Neural cell (in vitro differentiated cells): ENCODE results near the gene CNNM2. TPM values are rescaled to one million over a fixed set of nuclear protein-coding genes. Genes with fewer than 3 reads are reported as not detected.

Source experiments
- H2AFZ ChIP-seq: fragments of 200-600, 300-800 bp; sonication (generic), shearing (Covaris generic); 2 replicates; pipeline ENCODE4 v1.6.0; 2014; ENCODE audit warnings: low read depth, mild to moderate bottlenecking, antibody characterized with exemption, low read length, moderate library complexity
- H3F3A ChIP-seq: fragments of 200-600 bp; shearing (Covaris generic); 2 replicates; pipeline ENCODE4 v1.6.1; 2016; ENCODE audit warnings: mild to moderate bottlenecking, moderate library complexity, mixed read lengths, antibody characterized with exemption, low read length; ENCODE audit not compliant: insufficient read depth, poor library complexity, severe bottlenecking
- H3K27ac ChIP-seq: fragments of 200-600, 300-800 bp; sonication (generic), shearing (Covaris generic); 2 replicates; pipeline ENCODE4 v1.5.1; 2014; ENCODE audit warnings: mild to moderate bottlenecking, low read length, moderate library complexity
- H3K27me3 ChIP-seq: fragments of 300-800, 200-600 bp; sonication (generic), shearing (Covaris generic); 2 replicates; pipeline ENCODE4 v1.6.0; 2014; ENCODE audit warnings: mild to moderate bottlenecking, low read depth, low read length, moderate library complexity; ENCODE audit not compliant: insufficient read depth
- H3K36me3 ChIP-seq: fragments of 300-800, 200-600 bp; sonication (generic), shearing (Covaris generic); 2 replicates; pipeline ENCODE4 v1.5.1; 2014; ENCODE audit warnings: mild to moderate bottlenecking, antibody characterized with exemption, low read length, moderate library complexity; ENCODE audit not compliant: insufficient read depth
- H3K4me2 ChIP-seq: fragments of 300-800, 200-600 bp; sonication (generic), shearing (Covaris generic); 2 replicates; pipeline ENCODE4 v1.6.0; 2014; ENCODE audit warnings: mild to moderate bottlenecking, low read length
- H3K4me3 ChIP-seq: fragments of 300-800, 200-600 bp; sonication (generic), shearing (Covaris generic); 2 replicates; pipeline ENCODE4 v1.5.1; 2014; ENCODE audit warnings: mild to moderate bottlenecking, low read length, moderate library complexity
- H3K79me2 ChIP-seq: fragments of 200-600 bp; shearing (Covaris generic); replicated peaks from 2 replicates; pipeline ENCODE4 v1.6.0; 2014; ENCODE audit warnings: mild to moderate bottlenecking, low read length, moderate library complexity; ENCODE audit not compliant: insufficient read depth
- H3K9ac ChIP-seq: fragments of 300-800, 200-600 bp; sonication (generic), shearing (Covaris generic); 2 replicates; pipeline ENCODE4 v1.6.1; 2016; ENCODE audit warnings: mild to moderate bottlenecking, low read length, mixed read lengths
- H3K9me2 ChIP-seq: fragments of 200-600 bp; shearing (Covaris generic); 2 replicates; pipeline ENCODE4 v1.6.1; 2016; ENCODE audit warnings: mild to moderate bottlenecking, low read length, mixed read lengths; ENCODE audit not compliant: insufficient read depth
- H3K9me3 ChIP-seq: fragments of 200-600, 300-800 bp; sonication (generic), shearing (Covaris generic); 2 replicates; pipeline ENCODE4 v1.6.1; 2016; ENCODE audit warnings: mild to moderate bottlenecking, mixed run types, low read length, moderate library complexity, mixed read lengths
- H4K20me1 ChIP-seq: fragments of 200-600 bp; shearing (Covaris generic); 2 replicates; pipeline ENCODE4 v1.6.1; 2016; ENCODE audit warnings: mild to moderate bottlenecking, mixed run types; ENCODE audit not compliant: insufficient read depth
- EZH2 ChIP-seq: fragments of 200-600, 300-800 bp; shearing (Covaris generic), sonication (generic); IDR thresholded peaks from 2 replicates; pipeline ENCODE4 v1.6.1; 2014; ENCODE audit warnings: antibody characterized with exemption, low read length, borderline replicate concordance, mild to moderate bottlenecking; ENCODE audit not compliant: insufficient read depth, poor library complexity, severe bottlenecking
- MXI1 ChIP-seq: fragments of 450-650 bp; conservative IDR thresholded peaks from 2 replicates; pipeline ENCODE4 v1.6.1; 2014; ENCODE audit warnings: antibody characterized with exemption, mild to moderate bottlenecking; ENCODE audit not compliant: poor library complexity, severe bottlenecking
- POLR2AphosphoS5 ChIP-seq: IDR thresholded peaks from 2 replicates; pipeline ENCODE4 v1.6.1; 2012
- REST ChIP-seq: IDR thresholded peaks from 2 replicates; pipeline ENCODE4 v1.6.1; 2012; ENCODE audit warnings: borderline replicate concordance
- SMC3 ChIP-seq: fragments of 450-650 bp; conservative IDR thresholded peaks from 2 replicates; pipeline ENCODE4 v1.6.1; 2014; ENCODE audit warnings: antibody characterized with exemption, mild to moderate bottlenecking, moderate library complexity; ENCODE audit not compliant: poor library complexity
- TAF1 ChIP-seq: IDR thresholded peaks from 2 replicates; pipeline ENCODE4 v1.6.1; 2012; ENCODE audit warnings: low read depth
- polyA plus RNA-seq: library from polyadenylated mRNA; depleted of rRNA; stranded (reverse); fragments of >200 nt; gene quantifications from 2 replicates; pipeline ENCODE4 v1.2.3, GENCODE V29; 2014
- small RNA-seq, 3 experiments: library from RNA; depleted of rRNA; stranded (forward); fragments of <200 nt; gene quantifications; one replicate each; pipeline ENCODE3, GENCODE V24; 2012

CNNM2 gene
- polyA plus RNA-seq, 1 donor from 2014 or later = 5.0 TPM

GRCh38 chr10:103139803-103140202 is 221.7 kb downstream of the CNNM2 start:
- TF ChIP-seq POLR2AphosphoS5 = no peak
- TF ChIP-seq EZH2 = no peak
- TF ChIP-seq REST = no peak
- no peak for TF ChIP-seq MXI1
- TF ChIP-seq TAF1 = no peak
- TF ChIP-seq SMC3 = no peak
- Histone ChIP-seq H2AFZ (no peak overlapping the region), H3F3A (no peaks in the 10 kb centered on the region), H3K9me3 (no peaks in the 10 kb centered on the region), H3K36me3 (no peaks in the 10 kb centered on the region), H3K4me2 (no peak overlapping the region), H3K9ac (no peak overlapping the region), H3K4me3 (no peak overlapping the region), H4K20me1 (no peaks in the 10 kb centered on the region), H3K27ac (no peak overlapping the region), H3K9me2 (no peaks in the 10 kb centered on the region), H3K27me3 (no peaks in the 10 kb centered on the region), H3K79me2 (no peaks in the 10 kb centered on the region)

Small RNAs within 50 kb of the gene (small RNA-seq; reads per million reads assigned to genes)
- 0 reads per million in 3 experiments for gene AS3MT
- gene RF00026 = 0 reads per million in 3 experiments
- gene RF02271 = 0 reads per million in 3 experiments

Other genes starting within 250 kb of the CNNM2 start
- gene ARL3, start 203.9 kb upstream of the CNNM2 start, polyA plus RNA-seq = 51.9 and 56.0 TPM in 2 replicates
- gene SFXN2, start 203.7 kb upstream of the CNNM2 start, polyA plus RNA-seq = 14.9 and 16.0 TPM in 2 replicates
- gene WBP1L, start 174.3 kb upstream of the CNNM2 start, polyA plus RNA-seq = 20.8 and 22.2 TPM in 2 replicates
- not detected in 2 replicates for gene CYP17A1, start 80.9 kb upstream of the CNNM2 start, polyA plus RNA-seq
- 51.6 and 65.2 TPM in 2 replicates for gene BORCS7, start 64.0 kb upstream of the CNNM2 start, polyA plus RNA-seq
- 16.9 and 17.6 TPM in 2 replicates for gene AS3MT, start 48.8 kb upstream of the CNNM2 start, polyA plus RNA-seq